Fibroblast of pulmonary artery (primary cell): ENCODE measurements around the gene WWOX.

ENCODE experiments used
- DNase-seq: peaks from one replicate; pipeline ENCODE4 v3.0.0-alpha.2; 2010; ENCODE audit warnings: low read depth
- H3K4me3 ChIP-seq: replicated peaks from 2 replicates; pipeline ENCODE4 v1.5.1; 2011; ENCODE audit warnings: low read depth, mild to moderate bottlenecking, control low read depth, low read length, moderate library complexity
- TF ChIP-seq, protein P1 (sequence below): IDR thresholded peaks from 2 replicates; pipeline ENCODE4 v1.5.1; 2011; ENCODE audit warnings: mild to moderate bottlenecking, control low read depth, low read length, inconsistent platforms; ENCODE audit errors: missing control alignments

Gene WWOX

DNA sequence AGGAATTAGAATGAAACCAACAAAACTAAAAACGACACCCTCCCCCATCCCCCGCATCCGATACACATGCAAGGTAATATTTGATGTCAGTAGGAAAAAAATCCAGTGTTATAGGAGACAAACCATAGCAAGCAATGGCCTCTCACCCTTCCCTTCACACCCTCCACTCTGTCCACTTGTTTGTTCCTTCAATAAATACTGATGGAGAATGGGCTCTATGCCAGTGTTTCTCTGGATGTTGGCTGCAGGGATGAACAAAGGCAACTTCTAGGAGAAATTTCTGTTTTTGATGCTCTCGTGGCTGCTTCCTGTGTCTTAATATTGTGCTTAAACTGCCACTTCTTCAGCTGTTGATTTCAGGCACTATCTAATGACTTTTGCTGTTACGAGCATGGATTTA is 98.8 kb downstream of the WWOX start:
- TF ChIP-seq, protein P1, sequence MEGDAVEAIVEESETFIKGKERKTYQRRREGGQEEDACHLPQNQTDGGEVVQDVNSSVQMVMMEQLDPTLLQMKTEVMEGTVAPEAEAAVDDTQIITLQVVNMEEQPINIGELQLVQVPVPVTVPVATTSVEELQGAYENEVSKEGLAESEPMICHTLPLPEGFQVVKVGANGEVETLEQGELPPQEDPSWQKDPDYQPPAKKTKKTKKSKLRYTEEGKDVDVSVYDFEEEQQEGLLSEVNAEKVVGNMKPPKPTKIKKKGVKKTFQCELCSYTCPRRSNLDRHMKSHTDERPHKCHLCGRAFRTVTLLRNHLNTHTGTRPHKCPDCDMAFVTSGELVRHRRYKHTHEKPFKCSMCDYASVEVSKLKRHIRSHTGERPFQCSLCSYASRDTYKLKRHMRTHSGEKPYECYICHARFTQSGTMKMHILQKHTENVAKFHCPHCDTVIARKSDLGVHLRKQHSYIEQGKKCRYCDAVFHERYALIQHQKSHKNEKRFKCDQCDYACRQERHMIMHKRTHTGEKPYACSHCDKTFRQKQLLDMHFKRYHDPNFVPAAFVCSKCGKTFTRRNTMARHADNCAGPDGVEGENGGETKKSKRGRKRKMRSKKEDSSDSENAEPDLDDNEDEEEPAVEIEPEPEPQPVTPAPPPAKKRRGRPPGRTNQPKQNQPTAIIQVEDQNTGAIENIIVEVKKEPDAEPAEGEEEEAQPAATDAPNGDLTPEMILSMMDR: no peak
- H3K4me3 ChIP-seq: no peak overlapping the region
- DNase-seq: no peak

DNA sequence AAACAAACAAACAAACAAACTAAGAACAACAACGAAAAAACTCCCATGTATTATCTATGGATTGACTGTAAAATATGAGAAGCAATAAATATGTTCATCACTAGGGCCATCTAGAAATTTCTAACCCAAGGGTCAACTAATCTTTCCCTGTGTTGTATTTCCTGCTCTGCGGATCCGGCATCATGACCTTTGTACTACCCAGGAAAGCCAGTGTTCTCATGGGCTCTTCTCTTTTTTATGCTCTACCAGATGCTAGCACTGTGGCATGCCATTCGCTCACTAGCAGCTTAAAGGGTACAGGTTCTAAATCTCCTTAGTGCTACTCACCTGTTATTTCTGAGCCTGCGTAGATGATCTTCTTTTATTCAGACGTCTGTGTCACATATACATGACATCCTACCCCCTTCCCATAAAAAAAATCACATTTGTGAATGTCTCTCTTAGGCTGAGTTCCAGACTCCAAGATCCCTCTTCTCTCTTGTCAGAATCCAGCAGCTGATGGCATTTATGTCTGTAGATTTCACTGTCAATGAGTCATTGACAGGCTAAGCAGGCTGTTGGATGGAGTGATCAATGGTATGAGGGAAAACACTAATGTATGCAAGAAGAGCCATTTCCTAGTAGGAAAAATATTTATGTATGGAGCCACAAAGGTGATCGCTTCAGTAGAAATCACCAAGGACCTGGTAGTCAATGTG is 100.0 kb downstream of the WWOX start:
- no peak overlapping the region for H3K4me3 ChIP-seq
- DNase-seq: no peak
- TF ChIP-seq, protein P1: no peak

DNA sequence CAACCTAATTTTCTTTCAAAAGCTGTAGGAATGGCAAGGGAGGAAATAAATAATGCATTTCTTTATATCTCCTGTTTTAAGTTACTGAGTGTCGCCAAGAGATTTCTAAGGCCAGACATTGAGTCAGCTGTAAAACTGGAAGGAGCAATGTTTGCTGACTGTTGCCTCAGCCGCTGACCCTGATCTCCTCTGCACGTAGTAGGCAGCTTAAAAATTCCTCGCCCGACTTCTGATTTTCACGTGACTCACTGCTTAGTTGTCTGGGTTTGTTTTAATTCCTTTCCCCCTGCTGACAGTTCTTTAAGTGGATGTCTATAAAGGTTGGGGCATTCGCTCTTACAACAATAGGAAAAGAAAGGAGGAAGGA is 100.6 kb downstream of the WWOX start:
- TF ChIP-seq, protein P1: no peak
- H3K4me3 ChIP-seq: no peak overlapping the region
- no peak for DNase-seq

DNA sequence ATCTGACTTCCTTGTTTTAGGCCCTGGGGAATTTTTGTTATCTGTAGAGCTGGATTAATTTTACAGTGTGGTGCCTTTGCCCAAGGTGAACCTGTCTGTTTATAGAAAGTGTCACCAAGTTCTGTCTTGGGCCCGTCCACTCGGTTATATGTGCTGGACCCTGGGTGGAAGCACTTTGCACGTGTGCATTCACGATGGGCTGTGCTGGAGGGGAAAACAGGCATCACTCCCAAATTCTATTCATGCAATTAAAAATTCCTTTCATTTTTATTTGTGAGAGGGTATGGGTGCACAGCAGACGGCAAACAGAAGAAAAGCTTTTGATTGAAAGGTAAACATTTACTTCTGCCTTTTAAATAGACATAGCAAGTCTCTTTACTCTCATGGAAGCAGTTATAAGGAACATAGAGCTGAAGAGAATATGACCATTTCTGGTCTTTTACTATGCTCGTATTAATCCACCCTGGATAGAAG is 101.2 kb downstream of the WWOX start:
- H3K4me3 ChIP-seq: no peak overlapping the region
- no peak for DNase-seq
- TF ChIP-seq, protein P1: no peak

DNA sequence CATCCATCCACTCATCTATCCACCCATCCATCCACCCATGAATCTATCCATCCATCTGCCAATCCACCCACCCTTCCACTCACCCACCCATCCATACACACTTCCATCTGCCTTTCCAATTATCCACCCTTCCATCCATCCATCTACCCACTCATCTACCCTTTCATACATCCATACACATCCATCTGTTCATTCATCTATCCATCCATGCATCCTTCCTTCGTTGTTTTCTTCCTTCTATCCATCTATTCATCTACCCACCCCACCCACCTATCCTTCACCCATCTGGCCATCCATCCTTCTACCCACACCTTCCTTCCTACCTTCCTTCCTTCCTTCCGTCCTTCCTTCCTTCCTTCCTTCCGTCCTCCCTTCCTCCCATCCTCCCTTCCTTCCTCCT is 106.1 kb downstream of the WWOX start:
- DNase-seq: no peak
- TF ChIP-seq, protein P1: no peak
- no peak overlapping the region for H3K4me3 ChIP-seq

DNA sequence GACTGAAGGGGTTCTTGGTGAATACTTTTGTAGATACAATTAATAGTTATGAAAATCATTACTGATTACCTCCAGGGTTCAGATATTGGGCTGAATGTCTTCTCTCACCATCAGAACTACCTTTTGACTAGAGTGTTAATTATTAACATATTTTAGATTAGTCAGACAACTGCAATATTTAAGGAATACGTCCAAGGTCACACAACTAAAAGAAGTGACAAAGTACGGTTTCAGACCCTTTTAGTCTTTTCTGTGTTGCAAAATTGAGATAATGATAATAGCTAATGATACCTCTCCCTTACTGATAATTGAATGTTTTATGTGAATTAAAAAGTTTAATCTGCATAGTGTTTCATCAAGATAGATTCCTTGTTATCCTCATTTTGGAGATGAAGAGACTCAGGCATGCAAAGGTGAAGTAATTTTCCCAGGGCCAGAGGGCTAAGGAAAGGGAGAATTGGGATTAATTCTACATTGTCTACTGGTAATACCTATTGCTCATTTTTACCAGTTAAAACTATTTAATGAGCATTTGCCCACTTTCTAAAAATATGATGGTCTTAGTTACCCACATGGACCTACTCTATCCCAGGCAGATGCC is 107.3 kb downstream of the WWOX start:
- DNase-seq: no peak
- no peak overlapping the region for H3K4me3 ChIP-seq
- TF ChIP-seq, protein P1: no peak
